ENCODE results near the gene KIF26B. TPM values are rescaled to one million over a fixed set of nuclear protein-coding genes. Genes with fewer than 3 reads are reported as not detected.

The KIF26B gene
- polyA plus RNA-seq, 1 of the 3 experiments (the other 2 are of a cell fraction), result 2.6 TPM

- ChIA-PET CTCF (no interaction called here), POLR2A (no interaction called here)
- no peak overlapping the region for H3K4me2 ChIP-seq
- 0 out of 4 replicates have a peak overlapping the region, but pooled peaks of 1 of the 2 experiments have one; percentile 3 for H3K27ac ChIP-seq (ENCODE audit: low read depth in 2 of 2, low read length in 1 of 2)
- H3K27me3 ChIP-seq (ENCODE audit: insufficient read depth), result no peaks in the 10 kb centered on the region
- no peaks in the 10 kb centered on the region for H3K9me2 ChIP-seq
- no peak overlapping the region for H3K4me3 ChIP-seq (ENCODE audit: low read depth in 2 of 2, low read length in 1 of 2)
- 28% methylated on average over 2 of the region's 2 CpGs for WGBS (ENCODE audit: low lambda C conversion rate)
- DNase-seq, result no peak
- no peaks in the 10 kb centered on the region for H4K20me1 ChIP-seq (ENCODE audit: insufficient read depth)
- no peaks in the 10 kb centered on the region for H3K79me2 ChIP-seq (ENCODE audit: insufficient read depth)
- no peaks in the 10 kb centered on the region for H3F3A ChIP-seq (replicated peaks; ENCODE audit: insufficient read depth)
- no peak overlapping the region for H2AFZ ChIP-seq (ENCODE audit: low read depth)
- H3K9ac ChIP-seq, result no peak overlapping the region
- TF ChIP-seq YY1 (IDR thresholded peaks at IDR 0.05; ENCODE audit: low read depth), result no peak
- TF ChIP-seq GATA2 (CRISPR knock-in tag; IDR thresholded peaks at IDR 0.05), result peak; percentile 46; the same call in 1 of the 2 replicates
- no peak for TF ChIP-seq USF1 (IDR thresholded peaks at IDR 0.05; ENCODE audit: borderline replicate concordance, low read depth)
- peaks cover 0 to under 1% of the 10 kb centered on the region in 2 experiments; a peak in 1 of 4 replicates for H3K4me1 ChIP-seq (ENCODE audit: control insufficient read depth in 1 of 2, insufficient read depth in 2 of 2, low read depth in 1 of 2, low read length in 1 of 2)
- H3K9me3 ChIP-seq, result no peaks in the 10 kb centered on the region
- peaks cover 0 to 15% of the 10 kb centered on the region in 2 experiments for H3K36me3 ChIP-seq (replicated peaks in 1 of 2; ENCODE audit: control insufficient read depth in 1 of 2, insufficient read depth in 2 of 2, low read length in 1 of 2)
Observed at GRCh38 chr1:245433561-245433960, 278.8 kb downstream of the KIF26B start.

DNA sequence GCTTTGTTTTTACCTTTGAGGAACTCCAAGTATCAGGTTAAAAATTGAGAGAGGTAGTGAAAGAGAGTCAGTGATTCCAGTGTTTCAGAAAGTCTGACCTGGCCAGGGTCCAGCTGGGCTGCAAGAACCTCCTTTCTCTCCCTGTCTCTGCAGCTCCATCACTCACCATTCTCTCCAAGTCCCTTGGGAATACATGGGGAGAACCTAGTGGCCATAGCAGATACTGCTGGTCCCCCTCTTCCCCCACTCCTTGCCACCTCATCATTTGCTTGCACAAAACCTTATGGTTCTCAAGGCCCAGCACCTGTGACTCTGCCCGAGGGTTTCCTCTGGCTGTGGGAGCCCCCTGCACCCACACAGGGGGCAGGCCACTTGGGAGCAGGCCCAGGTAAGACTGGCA, 279.5 kb downstream of the KIF26B start:
- no peaks in the 10 kb centered on the region for H3K79me2 ChIP-seq (ENCODE audit: insufficient read depth)
- no peak overlapping the region for H3K4me3 ChIP-seq (ENCODE audit: low read depth in 2 of 2, low read length in 1 of 2)
- H3K4me2 ChIP-seq, result no peak overlapping the region
- H3K9ac ChIP-seq, result no peak overlapping the region
- DNase-seq, result no peak
- no peaks in the 10 kb centered on the region; a peak in 1 of 4 replicates for H3K4me1 ChIP-seq (ENCODE audit: control insufficient read depth in 1 of 2, insufficient read depth in 2 of 2, low read depth in 1 of 2, low read length in 1 of 2)
- no peaks in the 10 kb centered on the region for H3K9me2 ChIP-seq
- no peaks in the 10 kb centered on the region for H3F3A ChIP-seq (replicated peaks; ENCODE audit: insufficient read depth)
- H2AFZ ChIP-seq (ENCODE audit: low read depth), result no peak overlapping the region
- 62% methylated on average over 1 of the region's 1 CpG for WGBS (ENCODE audit: low lambda C conversion rate)
- no peak overlapping the region; a peak in 1 of 4 replicates for H3K27ac ChIP-seq (ENCODE audit: low read depth in 2 of 2, low read length in 1 of 2)
- no peaks in the 10 kb centered on the region for H3K9me3 ChIP-seq
- POLR2A ChIA-PET, result no interaction called here
- CTCF ChIA-PET, result no interaction called here
- TF ChIP-seq REST (IDR thresholded peaks at IDR 0.05; ENCODE audit: low read depth, low read length) (no peak), YY1 (IDR thresholded peaks at IDR 0.05; ENCODE audit: low read depth) (no peak), USF1 (IDR thresholded peaks at IDR 0.05; ENCODE audit: borderline replicate concordance, low read depth) (no peak), GATA2 (CRISPR knock-in tag; IDR thresholded peaks at IDR 0.05) (no peak), TEAD4 (IDR thresholded peaks at IDR 0.05; ENCODE audit: borderline replicate concordance, insufficient read depth) (no peak)
- no peaks in the 10 kb centered on the region for H3K27me3 ChIP-seq (ENCODE audit: insufficient read depth)
- no peaks in the 10 kb centered on the region for H4K20me1 ChIP-seq (ENCODE audit: insufficient read depth)
- peaks cover 0 to 15% of the 10 kb centered on the region in 2 experiments for H3K36me3 ChIP-seq (replicated peaks in 1 of 2; ENCODE audit: control insufficient read depth in 1 of 2, insufficient read depth in 2 of 2, low read length in 1 of 2)

Data from SK-N-SH (cell line).